Activated naive CD4-positive, alpha-beta T cell treated with anti-CD3 and anti-CD28 coated beads, Interleukin-2, amount 10 ng/mL, durations not matched to agents 5 hours and 36 hours (primary cell): Measurements from ENCODE around the gene NTRK1. TPM values are rescaled to one million over a fixed set of nuclear protein-coding genes. Genes with fewer than 3 reads are reported as not detected.

Source experiments
- total RNA-seq, 2 experiments: library from RNA; stranded (reverse); gene quantifications; one replicate each; pipeline ENCODE4 v1.2.3, GENCODE V29; 2021

The NTRK1 gene
- 1 to 10 TPM; 2.2 to 2.4 TPM for total RNA-seq

DNA sequence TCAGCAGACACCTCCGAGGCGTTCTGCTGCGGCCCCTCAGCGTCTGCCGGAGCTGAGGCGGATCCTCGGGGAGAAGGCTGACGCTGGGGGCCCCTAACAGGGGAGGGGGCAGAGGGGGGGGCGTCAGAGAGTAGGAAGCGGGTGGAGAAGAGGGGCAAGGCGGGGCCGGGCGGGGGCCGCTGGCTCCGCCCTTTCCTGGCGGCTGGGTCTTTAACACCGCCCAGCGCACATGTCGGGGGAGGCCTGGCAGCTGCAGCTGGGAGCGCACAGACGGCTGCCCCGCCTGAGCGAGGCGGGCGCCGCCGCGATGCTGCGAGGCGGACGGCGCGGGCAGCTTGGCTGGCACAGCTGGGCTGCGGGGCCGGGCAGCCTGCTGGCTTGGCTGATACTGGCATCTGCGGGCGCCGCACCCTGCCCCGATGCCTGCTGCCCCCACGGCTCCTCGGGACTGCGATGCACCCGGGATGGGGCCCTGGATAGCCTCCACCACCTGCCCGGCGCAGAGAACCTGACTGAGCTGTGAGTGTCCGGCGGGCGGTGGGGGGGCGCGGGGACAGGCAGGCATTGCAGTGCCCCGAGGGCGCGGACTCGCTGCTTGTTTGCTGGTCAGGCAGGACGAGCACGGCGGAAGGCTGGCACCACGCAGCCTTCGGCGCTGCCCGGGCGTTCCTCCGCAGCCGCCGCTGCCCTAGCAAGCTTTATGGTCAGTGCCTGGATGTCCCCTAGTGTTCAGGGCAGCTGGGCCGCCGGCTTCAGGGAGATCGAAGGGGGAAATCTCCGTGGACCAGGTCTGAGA is at the start of gene NTRK1:
TSS of gene NTRK1 (plus strand) at position 238 of the 796 bp plus-strand sequence. CDS start at position 308, 70 bp downstream.

DNA sequence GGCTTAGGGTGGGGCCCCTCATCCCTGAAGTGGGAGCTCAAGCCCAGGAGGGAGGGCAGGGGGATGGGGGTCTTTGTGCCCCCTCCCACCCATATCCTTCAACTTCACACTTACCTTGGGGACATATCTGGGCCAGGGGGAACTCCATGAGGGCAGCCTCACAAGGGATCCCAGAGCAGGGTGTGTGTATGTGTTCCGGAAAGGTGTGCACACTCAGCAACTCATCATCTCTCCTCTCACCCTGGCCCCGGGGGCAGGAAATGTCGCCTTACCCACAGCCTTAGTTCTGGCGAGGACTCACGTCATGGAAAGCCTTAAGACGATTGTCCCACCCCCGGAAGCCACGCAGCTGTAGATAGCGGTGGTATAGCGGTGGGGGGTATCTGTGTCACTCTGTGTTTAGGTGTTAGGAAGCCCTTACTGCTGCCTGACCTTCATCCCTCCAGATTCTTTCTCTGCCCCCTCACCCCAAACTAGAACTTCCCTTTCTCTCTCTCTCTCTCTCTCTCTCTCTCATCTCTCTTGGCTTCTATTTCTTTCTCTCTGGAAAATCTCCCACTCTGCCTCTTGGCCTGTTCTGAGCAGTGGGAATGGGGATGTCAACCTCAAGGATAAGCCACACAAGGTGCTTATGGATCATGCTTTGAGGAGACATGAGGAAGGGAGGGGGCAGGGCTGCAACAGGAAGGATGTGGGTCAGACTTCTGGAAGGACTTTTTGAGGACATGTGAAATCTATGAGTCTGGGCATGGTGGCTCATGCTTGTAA is 43.9 kb upstream of the NTRK1 start, which contains the start of gene SH2D2A:
TSS of gene SH2D2A (minus strand) at position 288 of the 768 bp plus-strand sequence. CDS start at position 148, 140 bp downstream.

DNA sequence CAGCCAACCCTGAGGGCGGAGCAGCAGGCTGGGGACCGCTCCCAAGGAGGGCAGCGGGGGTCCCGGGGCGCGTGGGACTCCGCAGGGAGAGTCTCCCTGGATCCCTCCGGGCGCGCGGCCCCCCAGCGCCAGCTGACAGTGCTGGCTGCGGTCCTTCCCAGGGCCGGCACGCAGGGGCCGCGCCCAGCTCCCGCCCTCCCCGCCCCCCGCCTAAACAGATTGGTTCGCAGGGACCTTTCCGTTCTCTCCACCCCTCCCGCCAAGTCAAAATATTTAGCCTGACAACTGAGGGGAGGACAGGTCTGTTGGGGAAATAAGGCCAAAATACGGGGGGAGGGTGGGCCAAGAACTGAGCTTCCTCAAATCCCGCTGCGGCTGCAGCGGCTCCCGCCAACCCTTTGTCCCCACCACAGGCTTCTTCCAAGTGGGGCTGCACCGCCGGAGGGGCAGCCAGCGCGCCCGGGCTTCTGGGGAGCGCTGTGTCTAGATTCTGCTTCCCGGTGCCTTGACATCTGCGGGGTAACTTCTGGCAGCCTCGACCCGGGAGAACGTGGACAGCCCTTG is 1.6 kb upstream of the NTRK1 start, which contains the start of gene INSRR:
TSS of gene INSRR (minus strand) at position 159 of the 564 bp plus-strand sequence. CDS start 496 bp downstream, outside the sequence.

DNA sequence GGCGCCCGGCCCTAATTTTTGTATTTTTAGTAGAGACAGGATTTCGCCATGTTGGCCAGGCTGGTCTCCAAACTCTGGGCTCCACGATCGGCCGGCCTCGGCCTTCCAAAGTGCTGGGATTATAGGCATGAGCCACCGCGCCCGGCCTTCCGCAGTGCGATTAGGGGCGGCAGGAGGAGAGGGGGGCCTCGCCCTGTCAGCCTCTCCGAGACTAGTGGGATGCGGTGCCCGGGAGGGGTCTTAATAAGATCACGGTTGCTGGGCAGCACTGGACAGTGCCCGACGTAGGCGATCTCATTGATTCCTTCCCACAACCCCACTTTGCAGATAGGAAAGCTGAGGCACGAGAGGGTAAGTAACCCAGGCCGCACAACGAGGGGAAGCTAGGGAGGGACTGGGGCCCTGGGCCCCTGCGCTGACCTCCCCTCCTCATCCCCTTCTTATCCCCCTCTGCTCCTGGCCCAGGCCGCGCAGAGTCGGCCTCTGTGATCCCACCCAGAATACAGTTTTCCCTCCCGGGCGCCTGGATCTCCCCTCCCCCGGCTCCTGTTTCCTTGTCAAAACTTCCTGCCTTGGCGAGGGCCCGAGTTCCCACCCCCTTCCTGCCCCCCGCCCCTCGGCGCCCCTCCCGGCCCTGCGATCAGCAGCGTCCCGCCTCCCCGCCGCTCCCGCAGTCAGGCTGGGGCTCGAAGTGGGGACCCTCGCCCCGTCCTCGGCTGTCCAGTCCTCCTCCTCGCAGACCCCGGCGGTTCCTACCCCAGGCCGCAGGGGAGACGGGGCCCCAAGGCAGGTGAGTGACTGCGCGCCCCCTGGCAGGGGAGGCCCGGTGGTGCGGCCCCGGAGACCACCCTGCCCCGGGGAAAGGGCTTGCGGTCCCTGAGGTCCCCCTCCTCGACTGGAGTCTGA is 32.6 kb downstream of the NTRK1 start, which contains the start of gene PEAR1:
TSS of gene PEAR1 (plus strand) at position 671 of the 906 bp plus-strand sequence. CDS start 10,209 bp downstream, outside the sequence.

DNA sequence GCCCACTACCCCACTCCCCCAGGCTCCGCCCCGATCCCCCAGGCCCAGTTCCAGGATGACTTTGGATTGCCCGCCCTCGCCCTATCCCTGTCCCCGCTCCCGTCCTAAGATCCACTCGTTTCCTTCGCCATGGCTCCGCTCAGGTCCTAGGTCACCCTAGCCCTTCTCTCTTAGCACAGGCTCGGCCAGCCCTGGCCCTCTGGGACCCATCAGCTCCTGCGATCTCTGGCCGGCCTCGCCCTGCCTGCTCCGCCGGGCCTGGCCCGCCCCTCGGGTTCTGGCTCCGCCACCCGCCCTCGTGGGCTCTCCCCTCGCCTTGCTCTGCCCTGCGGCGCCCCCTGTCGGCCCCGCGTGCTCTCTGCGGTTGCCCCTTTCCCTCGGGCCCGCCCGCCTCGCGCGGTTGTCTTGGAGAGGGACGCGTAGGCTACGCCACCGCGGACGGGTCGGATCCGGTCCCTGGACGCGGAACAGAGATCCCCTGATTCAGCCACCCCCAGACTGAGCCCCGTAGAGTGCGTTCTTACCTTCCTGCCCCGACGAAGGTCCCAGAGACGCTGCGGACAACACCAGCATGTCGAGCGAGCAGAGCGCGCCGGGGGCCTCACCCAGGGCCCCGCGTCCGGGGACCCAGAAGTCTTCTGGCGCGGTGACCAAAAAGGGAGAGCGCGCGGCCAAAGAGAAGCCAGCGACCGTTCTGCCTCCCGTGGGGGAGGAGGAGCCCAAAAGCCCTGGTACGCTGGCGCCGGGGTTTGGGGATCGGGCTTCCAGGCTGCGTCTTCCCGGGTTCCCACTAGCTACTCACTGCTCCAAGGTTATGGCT is 59.8 kb downstream of the NTRK1 start, which contains the start of gene LRRC71:
TSS of gene LRRC71 (plus strand) at position 400 of the 820 bp plus-strand sequence. CDS start at position 572, 172 bp downstream.

Other genes with a start within 250 kb of the NTRK1 start
- under 1 TPM in 1 of 2 experiments, not detected in 1; 0.24 TPM for gene HAPLN2, start 241.4 kb upstream of the NTRK1 start, total RNA-seq
- gene BCAN, start 218.7 kb upstream of the NTRK1 start, total RNA-seq, result not detected
- not detected for gene NES, start 183.5 kb upstream of the NTRK1 start, total RNA-seq
- under 1 TPM; 0.48 to 0.71 TPM for gene CRABP2, start 155.3 kb upstream of the NTRK1 start, total RNA-seq
- gene METTL25B, start 132.4 kb upstream of the NTRK1 start, total RNA-seq, result 10 to 100 TPM; 28.8 to 32.5 TPM
- gene ISG20L2, start 132.1 kb upstream of the NTRK1 start, total RNA-seq, result 10 to 100 TPM; 38.2 to 38.3 TPM
- gene MRPL24, start 119.8 kb upstream of the NTRK1 start, total RNA-seq, result 10 to 100 TPM; 37.3 to 44.1 TPM
- 100 to 1,000 TPM; 182 to 185 TPM for gene HDGF, start 109.2 kb upstream of the NTRK1 start, total RNA-seq
- 10 to 100 TPM; 58.1 to 64.1 TPM for gene PRCC, start 93.3 kb upstream of the NTRK1 start, total RNA-seq
- 10 to 100 TPM; 75.8 to 81.8 TPM for gene SH2D2A, start 44.0 kb upstream of the NTRK1 start, total RNA-seq
- gene INSRR, start 1.7 kb upstream of the NTRK1 start, total RNA-seq, result under 1 TPM; 0.05 to 0.08 TPM
- gene PEAR1, start 32.9 kb downstream of the NTRK1 start, total RNA-seq, result under 1 TPM; 0.28 to 0.31 TPM
- not detected for gene LRRC71, start 59.8 kb downstream of the NTRK1 start, total RNA-seq
- gene ARHGEF11, start 184.9 kb downstream of the NTRK1 start, total RNA-seq, result 10 to 100 TPM; 30.7 to 33.2 TPM
- gene ETV3L, start 238.9 kb downstream of the NTRK1 start, total RNA-seq, result not detected